Thoracic aorta (tissue), 2 donors: ENCODE measurements around the gene TCHH. TPM values are rescaled to one million over a fixed set of nuclear protein-coding genes. Genes with fewer than 3 reads are reported as not detected.

Experiments used
- ATAC-seq: fragments of 150-250 bp; one replicate; pipeline ENCODE4 v1.8.0; 2017; ENCODE audit warnings: low read depth; ENCODE audit not compliant: insufficient number of reproducible peaks, low FRiP score
- DNase-seq: peaks from one replicate; pipeline ENCODE4 v3.0.0-alpha.2; 2020; ENCODE audit warnings: low spot score
- H3K27ac ChIP-seq, 2 donors: fragments of 200-600 bp; sonication (generic); 1 replicate in 1 of 2; 2 replicates in 1 of 2; pipeline ENCODE4 v1.5.1; 2016; ENCODE audit warnings: mild to moderate bottlenecking in 2 of 2, moderate library complexity in 2 of 2
- H3K27me3 ChIP-seq: fragments of 200-600 bp; sonication (generic); replicated peaks from 2 replicates; pipeline ENCODE4 v1.6.0; 2016; ENCODE audit warnings: mild to moderate bottlenecking; ENCODE audit not compliant: insufficient read depth
- H3K36me3 ChIP-seq: fragments of 200-600 bp; sonication (generic); one replicate; pipeline ENCODE4 v1.5.1; 2016
- H3K4me1 ChIP-seq, 2 donors: fragments of 200-600 bp; sonication (generic); 1 replicate in 1 of 2; 2 replicates in 1 of 2; pipeline versions ENCODE4 v1.5.1 to v1.6.0; 2016; ENCODE audit warnings: low read depth in 2 of 2, mild to moderate bottlenecking in 1 of 2; ENCODE audit not compliant: control insufficient read depth in 1 of 2
- H3K4me3 ChIP-seq: fragments of 200-600 bp; sonication (generic); 2 replicates; pipeline ENCODE4 v1.5.1; 2016; ENCODE audit warnings: mild to moderate bottlenecking
- H3K9me3 ChIP-seq: fragments of 200-600 bp; sonication (generic); 2 replicates; pipeline ENCODE4 v1.5.1; 2016
- total RNA-seq, 2 donors: library from RNA; depleted of rRNA; stranded (reverse); fragments of >200 nt; gene quantifications; one replicate each; pipeline versions ENCODE4 v1.1.0 to v1.2.3, GENCODE V29; 2016
- TF ChIP-seq, protein P1 (sequence below): fragments of 200-600 bp; sonication (generic); IDR thresholded peaks from one replicate; pipeline ENCODE4 v1.5.1; 2019; ENCODE audit warnings: antibody characterized with exemption

The TCHH gene
- total RNA-seq, 2 donors from 2014 or later = 0.41 to 0.49 TPM

DNA sequence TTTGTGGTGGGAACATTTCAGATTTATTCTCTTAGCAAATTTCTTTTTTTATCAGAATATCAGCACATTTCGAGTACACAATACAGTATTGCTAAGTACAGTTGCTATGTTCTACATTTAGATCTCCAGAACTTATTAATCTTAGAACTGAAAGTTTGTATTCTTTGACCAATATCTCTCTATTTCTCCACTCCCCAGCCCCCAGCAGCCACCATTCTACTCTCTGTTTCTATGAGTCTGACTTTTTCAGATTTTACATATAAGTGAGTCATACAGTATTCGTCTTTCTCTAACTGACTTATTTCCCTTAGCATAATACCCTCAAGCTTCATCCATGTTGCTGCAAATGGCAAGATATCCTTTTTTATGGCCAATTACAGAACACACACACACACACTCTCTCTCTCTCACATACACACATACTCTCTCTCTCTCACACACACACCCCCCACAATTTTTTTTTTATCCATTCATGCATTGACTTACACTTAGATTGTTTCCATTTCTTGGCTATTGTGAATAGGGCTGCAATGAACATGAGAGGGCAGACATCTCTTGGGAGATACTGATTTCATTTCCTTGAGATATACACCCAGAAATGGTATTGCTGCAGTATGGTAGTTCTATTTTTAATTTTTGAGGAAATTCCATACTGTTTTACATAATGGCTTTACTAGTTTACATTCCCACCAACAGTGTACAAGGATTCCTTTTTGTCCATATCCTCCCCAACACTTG, 28.1 kb upstream of the TCHH start:
- Histone ChIP-seq H3K36me3 (no peaks in the 10 kb centered on the region), H3K27me3 (no peaks in the 10 kb centered on the region), H3K4me1 (no peaks in the 10 kb centered on the region), H3K4me3 (no peak overlapping the region), H3K9me3 (peaks cover 8% of the 10 kb centered on the region), H3K27ac (no peak overlapping the region)
- ATAC-seq (no peak), DNase-seq (no peak)
- TF ChIP-seq, protein P1, sequence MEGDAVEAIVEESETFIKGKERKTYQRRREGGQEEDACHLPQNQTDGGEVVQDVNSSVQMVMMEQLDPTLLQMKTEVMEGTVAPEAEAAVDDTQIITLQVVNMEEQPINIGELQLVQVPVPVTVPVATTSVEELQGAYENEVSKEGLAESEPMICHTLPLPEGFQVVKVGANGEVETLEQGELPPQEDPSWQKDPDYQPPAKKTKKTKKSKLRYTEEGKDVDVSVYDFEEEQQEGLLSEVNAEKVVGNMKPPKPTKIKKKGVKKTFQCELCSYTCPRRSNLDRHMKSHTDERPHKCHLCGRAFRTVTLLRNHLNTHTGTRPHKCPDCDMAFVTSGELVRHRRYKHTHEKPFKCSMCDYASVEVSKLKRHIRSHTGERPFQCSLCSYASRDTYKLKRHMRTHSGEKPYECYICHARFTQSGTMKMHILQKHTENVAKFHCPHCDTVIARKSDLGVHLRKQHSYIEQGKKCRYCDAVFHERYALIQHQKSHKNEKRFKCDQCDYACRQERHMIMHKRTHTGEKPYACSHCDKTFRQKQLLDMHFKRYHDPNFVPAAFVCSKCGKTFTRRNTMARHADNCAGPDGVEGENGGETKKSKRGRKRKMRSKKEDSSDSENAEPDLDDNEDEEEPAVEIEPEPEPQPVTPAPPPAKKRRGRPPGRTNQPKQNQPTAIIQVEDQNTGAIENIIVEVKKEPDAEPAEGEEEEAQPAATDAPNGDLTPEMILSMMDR = no peak

DNA sequence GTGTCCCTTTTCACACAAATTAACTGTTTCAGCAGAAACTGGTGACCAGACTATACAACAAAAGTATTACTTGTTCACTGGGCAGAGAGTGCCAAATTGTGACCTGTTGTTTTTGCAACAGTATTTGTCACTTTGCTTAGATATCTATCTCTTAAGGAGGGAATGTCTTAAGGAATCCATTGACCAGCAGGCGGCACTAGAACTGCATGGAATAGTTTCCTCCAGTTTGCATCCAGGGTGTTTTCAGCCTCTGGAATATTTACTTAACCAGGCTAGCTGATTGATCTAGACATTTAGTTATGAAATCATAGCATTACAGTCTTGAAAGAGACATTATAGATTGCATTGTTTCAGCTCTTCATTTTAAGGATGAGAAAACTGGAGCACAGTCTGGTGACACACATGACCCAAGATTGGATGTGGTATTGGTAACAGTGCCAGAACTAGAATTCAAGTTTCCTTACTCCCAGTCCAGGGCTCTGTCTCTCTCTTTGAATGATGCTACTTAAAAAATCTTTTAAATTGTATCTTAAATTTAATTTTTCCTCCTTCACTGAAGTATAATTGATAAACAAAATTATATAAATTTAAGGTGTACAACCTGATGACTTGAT, 26.8 kb upstream of the TCHH start:
- H3K27ac ChIP-seq = no peak overlapping the region
- H3K4me3 ChIP-seq = no peak overlapping the region
- H3K36me3 ChIP-seq = no peaks in the 10 kb centered on the region
- no peaks in the 10 kb centered on the region for H3K9me3 ChIP-seq
- no peaks in the 10 kb centered on the region for H3K4me1 ChIP-seq
- DNase-seq = peak; percentile 10
- TF ChIP-seq, protein P1 = peak; percentile 71
- no peak for ATAC-seq
- H3K27me3 ChIP-seq = no peaks in the 10 kb centered on the region

DNA sequence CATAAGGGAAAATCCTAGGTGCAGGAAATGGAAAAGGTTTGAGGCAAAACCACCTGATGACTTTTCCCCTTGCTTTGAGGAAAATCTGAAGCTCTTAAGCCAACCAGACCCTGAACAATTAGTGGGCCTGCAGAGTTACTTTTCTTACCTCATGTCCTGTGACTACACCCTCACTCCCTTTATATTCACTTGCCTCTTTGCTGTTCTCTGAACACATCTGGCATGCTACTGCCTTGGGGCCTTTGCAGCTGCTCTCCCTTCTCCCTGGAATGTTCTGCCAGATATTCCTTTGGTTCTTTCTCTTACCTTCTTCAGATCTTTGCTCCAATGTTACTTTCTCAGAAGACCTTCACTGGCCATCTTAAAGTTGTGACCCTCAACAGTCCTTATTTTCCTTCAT, 22.0 kb upstream of the TCHH start:
- ATAC-seq = no peak
- no peaks in the 10 kb centered on the region for H3K36me3 ChIP-seq
- TF ChIP-seq, protein P1 = no peak

DNA sequence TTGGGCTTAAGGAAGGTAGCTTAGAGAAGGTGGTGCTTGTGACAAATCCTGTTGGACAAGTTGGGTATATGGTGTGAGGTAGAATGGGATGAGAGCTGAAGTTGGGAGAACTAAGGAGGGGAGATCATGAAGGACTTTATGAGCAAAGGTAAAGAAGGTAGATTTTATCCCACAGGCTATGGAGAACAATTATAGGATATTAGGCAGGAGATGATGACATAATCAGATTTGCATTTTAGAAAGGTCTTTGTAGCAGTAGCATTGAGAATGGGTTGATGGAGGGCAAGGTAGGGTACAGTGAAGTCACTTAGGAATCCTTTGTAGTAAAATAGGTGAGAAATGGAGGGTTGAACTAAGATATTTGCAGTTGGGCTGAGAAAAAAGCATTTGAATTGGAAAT, 14.9 kb upstream of the TCHH start:
- no peaks in the 10 kb centered on the region for H3K27me3 ChIP-seq
- DNase-seq = no peak

More for the DNA sequence above, 22.0 kb upstream of the TCHH start:
- DNase-seq = no peak
- Histone ChIP-seq H3K27ac (no peak overlapping the region), H3K9me3 (no peaks in the 10 kb centered on the region), H3K27me3 (no peaks in the 10 kb centered on the region), H3K4me1 (no peaks in the 10 kb centered on the region), H3K4me3 (no peak overlapping the region)

DNA sequence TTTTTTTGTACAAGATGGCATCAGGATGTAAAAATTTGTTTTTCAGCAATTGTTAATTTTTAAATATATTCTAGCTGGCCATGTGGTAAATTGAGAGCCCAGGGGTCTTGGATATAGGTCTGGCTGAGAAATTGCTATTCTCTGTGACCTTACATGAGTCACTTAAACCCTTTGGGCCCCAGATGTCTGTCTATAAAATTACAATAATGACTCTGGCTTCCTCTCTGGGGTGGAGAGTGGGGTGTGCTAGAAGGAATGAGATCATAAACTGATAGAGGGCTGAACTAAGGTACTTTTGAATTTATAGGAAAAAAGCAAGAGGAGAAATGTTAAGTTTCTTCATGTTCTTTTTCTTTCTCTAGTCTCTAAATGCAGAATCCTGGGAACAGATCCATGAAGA, 12.4 kb upstream of the TCHH start:
- H3K27me3 ChIP-seq = no peaks in the 10 kb centered on the region

More for the DNA sequence above, 14.9 kb upstream of the TCHH start:
- Histone ChIP-seq H3K9me3 (no peaks in the 10 kb centered on the region), H3K27ac (no peak overlapping the region), H3K4me3 (no peak overlapping the region), H3K36me3 (no peaks in the 10 kb centered on the region), H3K4me1 (no peaks in the 10 kb centered on the region)
- TF ChIP-seq, protein P1 = no peak
- no peak for ATAC-seq

More for the DNA sequence above, 12.4 kb upstream of the TCHH start:
- Histone ChIP-seq H3K9me3 (no peaks in the 10 kb centered on the region), H3K4me1 (no peaks in the 10 kb centered on the region), H3K27ac (no peak overlapping the region), H3K36me3 (no peaks in the 10 kb centered on the region), H3K4me3 (no peak overlapping the region)
- DNase-seq (no peak), ATAC-seq (no peak)
- TF ChIP-seq, protein P1 = no peak
